HepG2 (cell line): Measurements from ENCODE around the gene RAB18. TPM values are rescaled to one million over a fixed set of nuclear protein-coding genes. Genes with fewer than 3 reads are reported as not detected.

ENCODE experiments used
- ATAC-seq: fragments of 200-7000 bp; cut with Tn5 transposase; 3 replicates; pipeline ENCODE4 v1.9.1; 2020; ENCODE audit warnings: mild to moderate bottlenecking, moderate library complexity
- BruUV-seq: library from RNA; stranded (reverse); fragments of 400-500 nt; replicated peaks from 2 replicates; lab custom pipeline; 2021; lab: Mats Ljungman, UMichigan
- CTCF ChIA-PET: fragments of 300-600 bp; formaldehyde crosslinking; extraction: SDS; loops from one replicate; lab custom pipeline; 2021; ENCODE audit warnings: low total read pairs, inconsistent platforms, low intra/inter-chr PET ratio; lab: Yijun Ruan, JAX
- POLR2A ChIA-PET: fragments of 350-600 bp; sonication (Branson Sonifier 250); formaldehyde crosslinking; loops from one replicate; lab custom pipeline; 2020; ENCODE audit warnings: antibody characterized with exemption, inconsistent platforms; lab: Yijun Ruan, JAX
- DNase-seq: peaks from one replicate; pipeline ENCODE4 v3.0.0-alpha.2; 2015; ENCODE audit warnings: low spot score
- FAIRE-seq: peaks from 3 replicates; lab custom pipeline; 2011; peaks lifted over from hg19 to GRCh38; lab: Jason Lieb, UNC
- H2AFZ ChIP-seq: one replicate; pipeline ENCODE4 v1.6.1; 2011; ENCODE audit warnings: low read length, inconsistent platforms
- H3K27ac ChIP-seq: fragments of 300-600 bp; 3 replicates; pipeline ENCODE4 v1.8.0; 2011; ENCODE audit warnings: mixed run types, mild to moderate bottlenecking, mixed read lengths, low read length, inconsistent platforms; ENCODE audit not compliant: insufficient read depth; ENCODE audit errors: extremely low read length
- H3K27me3 ChIP-seq, 2 experiments: fragments of 200-600 bp in 1 of 2; 2 replicates in 1 of 2; 3 replicates in 1 of 2; pipeline versions ENCODE4 v1.6.0 to v1.8.0; 2011; ENCODE audit warnings: low read length in 2 of 2, mild to moderate bottlenecking in 2 of 2, moderate library complexity in 2 of 2, inconsistent platforms in 1 of 2; ENCODE audit not compliant: insufficient read depth in 2 of 2, control insufficient read depth in 1 of 2
- H3K36me3 ChIP-seq, 2 experiments: fragments of 200-600 bp in 1 of 2; replicated peaks in 1 of 2; 2 replicates in 1 of 2; 3 replicates in 1 of 2; pipeline versions ENCODE4 v1.5.1 to v1.8.0; 2011; ENCODE audit warnings: low read length in 2 of 2, inconsistent platforms in 1 of 2; ENCODE audit not compliant: insufficient read depth in 2 of 2, control insufficient read depth in 1 of 2
- H3K4me1 ChIP-seq: 2 replicates; pipeline ENCODE4 v1.5.1; 2012; ENCODE audit warnings: low read length, inconsistent platforms; ENCODE audit not compliant: insufficient read depth
- H3K4me2 ChIP-seq: 2 replicates; pipeline ENCODE4 v1.6.0; 2011; ENCODE audit warnings: low read depth, low read length, inconsistent platforms
- H3K4me3 ChIP-seq, 3 experiments: fragments of 200-600 bp in 1 of 3; sonication (generic), shearing (Covaris generic) in 1 of 3; replicated peaks in 1 of 3; 2 replicates each; pipeline ENCODE4 v1.5.1; 2011 to 2016; ENCODE audit warnings: low read length in 3 of 3, inconsistent platforms in 2 of 3, low read depth in 2 of 3, mild to moderate bottlenecking in 2 of 3, control low read depth in 1 of 3, mixed read lengths in 1 of 3; ENCODE audit not compliant: insufficient read depth in 1 of 3
- H3K79me2 ChIP-seq: one replicate; pipeline ENCODE4 v1.6.1; 2011; ENCODE audit warnings: low read length, inconsistent platforms; ENCODE audit not compliant: insufficient read depth
- H3K9ac ChIP-seq: 2 replicates; pipeline ENCODE4 v1.6.0; 2011; ENCODE audit warnings: mild to moderate bottlenecking, low read depth, low read length, inconsistent platforms; ENCODE audit not compliant: insufficient read depth
- H3K9me3 ChIP-seq: 2 replicates; pipeline ENCODE4 v1.5.1; 2012; ENCODE audit warnings: mild to moderate bottlenecking, low read length
- H4K20me1 ChIP-seq: 2 replicates; pipeline ENCODE4 v1.6.0; 2011; ENCODE audit warnings: inconsistent platforms, mild to moderate bottlenecking, low read length, moderate library complexity; ENCODE audit not compliant: insufficient read depth
- CHD4 ChIP-seq: fragments of 200-600 bp; sonication (generic); IDR thresholded peaks from 2 replicates; pipeline ENCODE4 v1.7.0; 2017; ENCODE audit warnings: mild to moderate bottlenecking, low read length, borderline replicate concordance
- DR1 ChIP-seq: sonication (generic); formaldehyde crosslinking; IDR thresholded peaks from 2 replicates; pipeline ENCODE4 v1.8.0; 2021; ENCODE audit warnings: mild to moderate bottlenecking, missing genetic modification reagents, inconsistent platforms
- E2F5 ChIP-seq: sonication (generic); formaldehyde crosslinking; conservative IDR thresholded peaks from 2 replicates; pipeline ENCODE4 v1.4.0; 2020; ENCODE audit warnings: missing genetic modification reagents
- PLSCR1 ChIP-seq: sonication (generic); formaldehyde crosslinking; IDR thresholded peaks from 2 replicates; pipeline ENCODE4 v1.5.0; 2020; ENCODE audit warnings: missing genetic modification reagents, mild to moderate bottlenecking, borderline replicate concordance
- RELA ChIP-seq: sonication (generic); formaldehyde crosslinking; IDR thresholded peaks from 2 replicates; pipeline ENCODE4 v1.4.0; 2020; ENCODE audit warnings: missing genetic modification reagents
- THAP11 ChIP-seq: IDR thresholded peaks from 2 replicates; pipeline ENCODE4 v1.6.1; 2016; ENCODE audit warnings: missing biosample characterization, missing genetic modification reagents
- ZNF18 ChIP-seq: sonication (generic); formaldehyde crosslinking; IDR thresholded peaks from 2 replicates; pipeline ENCODE4 v1.8.0; 2022; ENCODE audit warnings: mild to moderate bottlenecking, missing genetic modification reagents; ENCODE audit not compliant: insufficient replicate concordance
- ZNF337 ChIP-seq: sonication (generic); formaldehyde crosslinking; IDR thresholded peaks from 2 replicates; pipeline ENCODE4 v1.5.1; 2020; ENCODE audit warnings: missing genetic modification reagents, low read depth, mild to moderate bottlenecking, borderline replicate concordance
- ZNF569 ChIP-seq: sonication (generic); formaldehyde crosslinking; IDR thresholded peaks from 2 replicates; pipeline ENCODE4 v1.5.0; 2020; ENCODE audit warnings: mild to moderate bottlenecking, missing genetic modification reagents, moderate library complexity, borderline replicate concordance
- ZNF839 ChIP-seq: sonication (generic); formaldehyde crosslinking; IDR thresholded peaks from 2 replicates; pipeline ENCODE4 v1.4.0; 2020; ENCODE audit warnings: missing genetic modification reagents, mild to moderate bottlenecking, borderline replicate concordance
- ZNF891 ChIP-seq: sonication (generic); formaldehyde crosslinking; IDR thresholded peaks from 2 replicates; pipeline ENCODE4 v1.5.0; 2020; ENCODE audit warnings: mild to moderate bottlenecking, missing genetic modification reagents
- ZSCAN31 ChIP-seq: sonication (generic); formaldehyde crosslinking; IDR thresholded peaks from 2 replicates; pipeline ENCODE4 v1.5.0; 2020; ENCODE audit warnings: low read depth, mild to moderate bottlenecking, missing genetic modification reagents
- WGBS: methylation state at CpG from one replicate; pipeline ENCODE4 v1.1.6; 2017; ENCODE audit warnings: low lambda C conversion rate; 5-methylcytosine and 5-hydroxymethylcytosine counted together
- in situ Hi-C: cut with HindIII; loops from 2 replicates; pipeline ENCODE4 v1.10.0; 2017; ENCODE audit warnings: low pct_unique_long_range_greater_than_20kb; ENCODE audit not compliant: extremely low pct_ligation_motif_present
- intact Hi-C: fragments of 100-400 bp; cut with micrococcal nuclease; formaldehyde crosslinking; loops from one replicate; pipeline ENCODE4 v1.10.0; 2022; ENCODE audit not compliant: unreplicated experiment
- polyA plus RNA-seq, 8 experiments: library from polyadenylated mRNA; depleted of rRNA in 3 of 8; stranded (reverse) in 7 of 8; unstranded in 1 of 8; fragments of >200 nt; fragmentation: Illumina TruSeq in 4 of 8; extraction: Trizol in 4 of 8; gene quantifications; 2 replicates each; pipeline versions ENCODE4 v1.2.1 to v1.2.3, GENCODE V29; 2011 to 2016; ENCODE audit warnings: low read depth in 4 of 8, missing spikeins in 1 of 8, mixed read lengths in 1 of 8; ENCODE audit not compliant: insufficient read depth in 1 of 8
- total RNA-seq, 5 experiments: library from RNA; depleted of rRNA; stranded (reverse); fragments of >200 nt; fragmentation: Illumina TruSeq; extraction: Trizol; gene quantifications; 2 replicates each; pipeline ENCODE4 v1.2.3, GENCODE V29; 2016; ENCODE audit warnings: low read depth in 1 of 5

The RAB18 gene
- total and polyA plus RNA-seq, 2 of the 13 experiments (the other 11 are each of a cell fraction or from before 2014, with no cell fraction given), result 22.3 to 69.1 TPM

GRCh38 chr10:27518261-27518660 is 14.2 kb downstream of the RAB18 start:
- in situ Hi-C loops, result no loop called here
- POLR2A ChIA-PET, result no interaction called here
- FAIRE-seq, result no peak

More at GRCh38 chr10:27518261-27518660, 14.2 kb downstream of the RAB18 start:
- ATAC-seq (no peak), DNase-seq (no peak)
- intact Hi-C loops, result no loop called here
- Histone ChIP-seq H3K4me1 (no peaks in the 10 kb centered on the region), H3K4me2 (no peak overlapping the region), H2AFZ (no peak overlapping the region), H3K27ac (no peak overlapping the region), H3K79me2 (peaks cover 39% of the 10 kb centered on the region), H4K20me1 (0 out of 2 replicates have a peak, but pooled peaks cover 3% of the 10 kb centered on the region), H3K27me3 (no peaks in the 10 kb centered on the region), H3K9me3 (no peaks in the 10 kb centered on the region), H3K36me3 (peaks cover 2 to 16% of the 10 kb centered on the region in 2 experiments; a peak in 4 of 5 replicates), H3K9ac (no peak overlapping the region), H3K4me3 (no peak overlapping the region)
- 97% methylated on average over 2 of the region's 2 CpGs for WGBS
- no peak for TF ChIP-seq CHD4
- TF ChIP-seq ZNF337 (CRISPR knock-in tag), result no peak
- no peak for TF ChIP-seq ZNF569 (CRISPR knock-in tag)
- TF ChIP-seq ZNF891, result no peak
- no peak for TF ChIP-seq ZNF839 (CRISPR knock-in tag)
- no peak for TF ChIP-seq RELA (CRISPR knock-in tag)
- TF ChIP-seq THAP11 (CRISPR knock-in tag), result no peak
- no peak for TF ChIP-seq ZNF18 (CRISPR knock-in tag)
- no peak for TF ChIP-seq E2F5
- TF ChIP-seq DR1 (CRISPR knock-in tag), result no peak
- TF ChIP-seq PLSCR1, result no peak
- no peak for TF ChIP-seq ZSCAN31 (CRISPR knock-in tag)
- BruUV-seq, result no TSS peak
- CTCF ChIA-PET, result no interaction called here
